Pulmonary artery endothelial cell (primary cell): Measurements from ENCODE around the gene NDUFS2. TPM values are rescaled to one million over a fixed set of nuclear protein-coding genes. Genes with fewer than 3 reads are reported as not detected.
"Not testable (repeated sequence)": the region's sequence is repeated elsewhere in the genome, so short reads cannot be mapped to it uniquely, and the experiment has no call there.

ENCODE experiments used
- DNase-seq: peaks from one replicate; pipeline ENCODE4 v3.0.0-alpha.2; 2011; ENCODE audit warnings: low read depth, low spot score
- total RNA-seq: library from RNA; depleted of rRNA; stranded (reverse); fragments of >200 nt; gene quantifications from 2 replicates; pipeline ENCODE4 v1.2.3, GENCODE V29; 2014

The NDUFS2 gene
- total RNA-seq, 1 donor from 2014 or later = 232 TPM

GRCh38 chr1:161219078-161219892 is 17.1 kb downstream of the NDUFS2 start:
- no peak for DNase-seq

- no peak for DNase-seq
Observed at GRCh38 chr1:161220002-161220401, 17.8 kb downstream of the NDUFS2 start.

- no peak for DNase-seq
Observed at GRCh38 chr1:161222175-161223019, 20.2 kb downstream of the NDUFS2 start.

GRCh38 chr1:161223805-161224694 is 21.9 kb downstream of the NDUFS2 start:
- no peak for DNase-seq

- DNase-seq = not testable (repeated sequence)
Observed at GRCh38 chr1:161224695-161225087, 22.5 kb downstream of the NDUFS2 start.

- DNase-seq = no peak
Observed at GRCh38 chr1:161225178-161225533, 23.0 kb downstream of the NDUFS2 start.

GRCh38 chr1:161225534-161226319 is 23.6 kb downstream of the NDUFS2 start, which contains the start of gene TOMM40L:
Gene TOMM40L (plus strand): TSS chr1:161226060. CDS start chr1:161226490, 430 bp downstream.
- DNase-seq = peak; percentile 99

GRCh38 chr1:161226320-161226711 is 24.1 kb downstream of the NDUFS2 start:
- no peak for DNase-seq

- no peak for DNase-seq
Observed at GRCh38 chr1:161226759-161227158, 24.6 kb downstream of the NDUFS2 start.

GRCh38 chr1:161227196-161227871 is 25.2 kb downstream of the NDUFS2 start:
- DNase-seq = peak; percentile 37

GRCh38 chr1:161228032-161228431 is 25.9 kb downstream of the NDUFS2 start:
- no peak for DNase-seq

GRCh38 chr1:161229896-161230295 is 27.7 kb downstream of the NDUFS2 start:
- no peak for DNase-seq

- no peak for DNase-seq
Observed at GRCh38 chr1:161230762-161231161, 28.6 kb downstream of the NDUFS2 start.

GRCh38 chr1:161233102-161233501 is 30.9 kb downstream of the NDUFS2 start:
- DNase-seq = no peak

- no peak for DNase-seq
Observed at GRCh38 chr1:161235957-161236775, 34.0 kb downstream of the NDUFS2 start.

- no peak for DNase-seq
Observed at GRCh38 chr1:161238039-161238473, 35.9 kb downstream of the NDUFS2 start, which contains the start of gene NR1I3. Gene NR1I3 (minus strand): TSS chr1:161238203. CDS start chr1:161236565, 1,638 bp downstream.

GRCh38 chr1:161241682-161242081 is 39.5 kb downstream of the NDUFS2 start:
- no peak for DNase-seq

- DNase-seq = no peak
Observed at GRCh38 chr1:161242313-161242712, 40.1 kb downstream of the NDUFS2 start.

GRCh38 chr1:161244888-161245287 is 42.7 kb downstream of the NDUFS2 start:
- no peak for DNase-seq
